Effector CD8-positive, alpha-beta T cell (primary cell): ENCODE data around the gene CELF4.

Experiments used
- DNase-seq: peaks from one replicate; lab custom pipeline; 2025; lab: John Stamatoyannopoulos, UW

CELF4 gene

GRCh38 chr18:37225279-37225678, 340.3 kb downstream of the CELF4 start:
- DNase-seq: no peak

- no peak for DNase-seq
Measured at GRCh38 chr18:37222999-37223378, 342.6 kb downstream of the CELF4 start.

- DNase-seq: no peak
Measured at GRCh38 chr18:37222354-37222998, 343.1 kb downstream of the CELF4 start.

GRCh38 chr18:37219257-37219656, 346.3 kb downstream of the CELF4 start:
- DNase-seq: no peak

GRCh38 chr18:37218022-37218590, 347.5 kb downstream of the CELF4 start:
- no peak for DNase-seq

- DNase-seq: no peak
Measured at GRCh38 chr18:37210781-37211180, 354.8 kb downstream of the CELF4 start.

GRCh38 chr18:37207343-37207742, 358.3 kb downstream of the CELF4 start:
- no peak for DNase-seq

GRCh38 chr18:37199741-37200140, 365.9 kb downstream of the CELF4 start:
- no peak for DNase-seq
